ENCODE data around the gene TARDBP. TPM values are rescaled to one million over a fixed set of nuclear protein-coding genes. Genes with fewer than 3 reads are reported as not detected.
"Not testable (repeated sequence)": the region's sequence is repeated elsewhere in the genome, so short reads cannot be mapped to it uniquely, and the experiment has no call there.

Gene TARDBP
- total RNA-seq, 2 experiments from 2014 or later = 186 to 187 TPM

- POLR2A ChIA-PET = no interaction called here
- Mint-ChIP-seq H3K9me3 (no peaks in the 10 kb centered on the region), H3K4me1 (peaks cover 27% of the 10 kb centered on the region), H3K4me3 (no peak overlapping the region), H3K27me3 (no peaks in the 10 kb centered on the region), H3K36me3 (ENCODE audit: low read depth) (peaks cover 64% of the 10 kb centered on the region), H3K27ac (no peak overlapping the region)
- DNase-seq = no peak
- CTCF ChIA-PET = interaction anchor here (1.9 kb wide), 1 partner anchor 18 kb away, joined by 7 read pairs; no protein-coding TSS in a partner anchor
Measured at GRCh38 chr1:11019971-11020370, 7.5 kb downstream of the TARDBP start.

GRCh38 chr1:11023201-11023600 lies 10.7 kb downstream of the TARDBP start:
- Mint-ChIP-seq H3K27ac (no peak overlapping the region), H3K9me3 (no peaks in the 10 kb centered on the region), H3K36me3 (ENCODE audit: low read depth) (peaks cover 67% of the 10 kb centered on the region), H3K27me3 (no peaks in the 10 kb centered on the region), H3K4me3 (no peak overlapping the region), H3K4me1 (peaks cover 16% of the 10 kb centered on the region)
- CTCF ChIA-PET = no interaction called here
- DNase-seq = no peak
- POLR2A ChIA-PET = no interaction called here

GRCh38 chr1:11024154-11024873 lies 11.9 kb downstream of the TARDBP start:
- no peak overlapping the region for H3K27ac Mint-ChIP-seq
- H3K4me3 Mint-ChIP-seq = no peak overlapping the region
- no peaks in the 10 kb centered on the region for H3K9me3 Mint-ChIP-seq
- no peaks in the 10 kb centered on the region for H3K27me3 Mint-ChIP-seq
- peaks cover 57% of the 10 kb centered on the region for H3K36me3 Mint-ChIP-seq (ENCODE audit: low read depth)
- no peak for DNase-seq
- POLR2A ChIA-PET = no interaction called here
- peaks cover 13% of the 10 kb centered on the region for H3K4me1 Mint-ChIP-seq
- CTCF ChIA-PET = interaction anchor here (1.0 to 1.9 kb wide), 2 partner anchors 13 to 20 kb away, joined by 4 to 8 read pairs; no protein-coding TSS in a partner anchor

DNA sequence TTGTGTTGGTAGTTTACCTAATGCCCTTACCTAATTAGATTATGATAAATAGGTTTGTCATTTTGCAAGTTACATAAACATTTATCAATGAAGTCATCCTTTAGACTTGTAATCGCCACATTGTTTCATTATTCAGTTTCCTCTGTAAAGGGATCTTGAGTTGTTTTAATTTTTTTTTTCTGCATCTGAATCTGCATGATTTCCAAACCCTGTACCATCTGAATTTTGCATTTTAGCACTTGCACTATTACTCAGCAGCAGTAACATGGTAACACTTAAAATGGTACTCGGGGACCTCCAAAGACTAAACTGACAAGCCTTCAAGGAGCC lies 12.4 kb downstream of the TARDBP start:
- CTCF ChIA-PET = interaction anchor here (1.0 to 1.9 kb wide), 2 partner anchors 13 to 19 kb away, joined by 4 to 8 read pairs; no protein-coding TSS in a partner anchor
- H3K27me3 Mint-ChIP-seq = no peaks in the 10 kb centered on the region

DNA sequence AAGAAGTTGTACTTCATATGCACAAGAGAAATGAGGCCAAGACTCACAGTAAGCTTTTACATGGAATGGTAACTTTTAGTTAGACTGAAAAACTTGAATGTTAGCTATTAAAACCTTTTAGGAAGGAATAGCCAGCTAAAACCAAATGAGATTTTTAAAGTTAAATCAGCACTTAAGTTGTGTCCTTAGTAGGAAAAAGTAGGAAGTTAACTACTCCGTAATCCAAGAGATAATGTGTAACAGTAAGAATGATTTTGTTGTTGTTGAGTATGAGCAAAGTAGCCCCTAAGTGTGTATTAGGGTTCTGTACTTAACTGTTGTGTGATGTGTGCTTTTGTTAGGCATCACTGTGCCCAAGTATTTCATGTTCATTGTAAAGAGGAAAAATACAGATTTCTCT lies 13.2 kb downstream of the TARDBP start:
- Mint-ChIP-seq H3K27me3 (no peaks in the 10 kb centered on the region), H3K27ac (no peak overlapping the region), H3K4me3 (no peak overlapping the region), H3K4me1 (peaks cover 13% of the 10 kb centered on the region), H3K36me3 (ENCODE audit: low read depth) (peaks cover 55% of the 10 kb centered on the region), H3K9me3 (no peaks in the 10 kb centered on the region)
- POLR2A ChIA-PET = no interaction called here
- CTCF ChIA-PET = interaction anchor here (1.9 kb wide), 1 partner anchor 12 kb away, joined by 8 read pairs; no protein-coding TSS in a partner anchor
- no peak for DNase-seq

More for the DNA sequence above, 12.4 kb downstream of the TARDBP start:
- Mint-ChIP-seq H3K4me1 (peaks cover 13% of the 10 kb centered on the region), H3K4me3 (no peak overlapping the region), H3K9me3 (no peaks in the 10 kb centered on the region), H3K27ac (no peak overlapping the region), H3K36me3 (ENCODE audit: low read depth) (peaks cover 55% of the 10 kb centered on the region)
- no peak for DNase-seq
- POLR2A ChIA-PET = no interaction called here

GRCh38 chr1:11026052-11026451 lies 13.6 kb downstream of the TARDBP start:
- H3K27ac Mint-ChIP-seq = no peak overlapping the region
- CTCF ChIA-PET = interaction anchor here (1.9 kb wide), 1 partner anchor 11 kb away, joined by 8 read pairs; no protein-coding TSS in a partner anchor

DNA sequence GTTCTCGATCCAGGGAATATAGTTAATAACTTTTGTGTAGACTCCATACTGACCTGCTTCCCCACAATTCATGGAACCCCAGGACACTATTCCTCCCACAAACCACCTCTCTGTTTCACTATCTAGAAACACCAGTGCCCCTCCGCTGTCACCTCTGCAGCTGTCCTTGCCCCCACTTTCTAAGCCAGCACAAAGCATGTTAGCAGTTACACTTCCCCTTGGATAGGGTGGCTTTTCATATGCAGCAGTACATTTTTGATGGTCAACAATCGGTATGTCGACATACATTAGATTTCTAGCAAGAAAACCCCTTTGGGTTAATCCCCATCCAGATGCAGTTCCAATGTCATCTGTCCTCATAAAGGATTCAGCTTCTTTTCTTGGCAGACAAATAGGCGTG lies 14.4 kb downstream of the TARDBP start:
- Mint-ChIP-seq H3K4me1 (peaks cover 13% of the 10 kb centered on the region), H3K27ac (peak overlapping the region; percentile 52)
- POLR2A ChIA-PET = no interaction called here

More at GRCh38 chr1:11026052-11026451, 13.6 kb downstream of the TARDBP start:
- Mint-ChIP-seq H3K4me1 (peaks cover 13% of the 10 kb centered on the region), H3K4me3 (no peak overlapping the region), H3K27me3 (no peaks in the 10 kb centered on the region), H3K36me3 (ENCODE audit: low read depth) (peaks cover 56% of the 10 kb centered on the region), H3K9me3 (no peaks in the 10 kb centered on the region)
- POLR2A ChIA-PET = no interaction called here
- DNase-seq = no peak

DNA sequence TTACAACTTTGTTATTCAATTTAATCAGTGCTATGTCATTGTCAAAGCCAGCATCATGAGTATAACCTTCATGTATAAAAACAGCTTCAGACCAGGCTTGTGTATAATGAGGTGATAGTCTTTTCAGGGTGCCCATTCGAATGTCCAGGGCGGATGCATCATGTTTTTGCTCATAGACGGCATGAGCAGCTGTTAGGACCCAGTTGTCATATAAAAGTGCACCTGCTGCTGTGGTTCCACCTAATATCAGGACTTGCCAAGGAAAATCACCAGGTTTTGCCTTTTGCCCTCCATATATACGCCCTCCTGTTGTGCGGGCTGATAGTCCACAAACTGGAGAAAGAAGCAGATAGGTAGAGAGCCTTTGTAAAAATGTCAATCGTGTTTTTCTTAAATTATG lies 14.9 kb downstream of the TARDBP start:
- no peak overlapping the region for H3K27ac Mint-ChIP-seq
- ChIA-PET POLR2A (no interaction called here), CTCF (interaction anchor here (1.0 kb wide), 1 partner anchor 10 kb away, joined by 5 read pairs; no protein-coding TSS in a partner anchor)
- peaks cover 44% of the 10 kb centered on the region for H3K36me3 Mint-ChIP-seq (ENCODE audit: low read depth)
- peaks cover 10% of the 10 kb centered on the region for H3K4me1 Mint-ChIP-seq
- H3K9me3 Mint-ChIP-seq = no peaks in the 10 kb centered on the region
- no peak overlapping the region for H3K4me3 Mint-ChIP-seq
- DNase-seq = no peak
- no peaks in the 10 kb centered on the region for H3K27me3 Mint-ChIP-seq

More for the DNA sequence above, 14.4 kb downstream of the TARDBP start:
- Mint-ChIP-seq H3K27me3 (no peaks in the 10 kb centered on the region), H3K9me3 (no peaks in the 10 kb centered on the region), H3K36me3 (ENCODE audit: low read depth) (peaks cover 48% of the 10 kb centered on the region), H3K4me3 (no peak overlapping the region)
- no peak for DNase-seq
- CTCF ChIA-PET = no interaction called here

DNA sequence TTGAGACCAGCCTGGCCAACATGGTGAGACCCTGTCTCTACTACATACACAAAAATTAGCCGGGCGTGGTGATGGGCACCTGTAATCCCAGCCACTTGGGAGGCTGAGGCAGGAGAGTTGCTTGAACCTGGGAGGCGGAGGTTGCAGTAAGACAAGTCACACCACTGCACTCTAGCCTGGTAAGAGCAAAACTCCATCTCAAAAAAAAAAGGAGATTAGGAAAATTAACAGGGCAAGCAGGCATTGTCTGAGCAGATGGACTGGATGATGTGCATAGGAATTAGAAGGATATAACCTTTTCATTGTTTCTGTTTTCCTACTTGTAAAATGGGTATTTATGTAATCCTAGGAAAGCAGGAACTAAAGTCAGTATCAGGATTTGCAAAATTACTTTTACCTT lies 15.6 kb downstream of the TARDBP start:
- POLR2A ChIA-PET = no interaction called here
- CTCF ChIA-PET = interaction anchor here (1.0 kb wide), 2 partner anchors 10 kb away, joined by 3 to 5 read pairs; no protein-coding TSS in a partner anchor
- Mint-ChIP-seq H3K27me3 (no peaks in the 10 kb centered on the region), H3K4me1 (peaks cover 6% of the 10 kb centered on the region), H3K9me3 (no peaks in the 10 kb centered on the region), H3K27ac (no peak overlapping the region), H3K36me3 (ENCODE audit: low read depth) (peaks cover 38% of the 10 kb centered on the region), H3K4me3 (no peak overlapping the region)
- no peak for DNase-seq

GRCh38 chr1:11030865-11031264 lies 18.4 kb downstream of the TARDBP start:
- H3K36me3 Mint-ChIP-seq (ENCODE audit: low read depth) = peaks cover 22% of the 10 kb centered on the region
- ChIA-PET POLR2A (no interaction called here), CTCF (interaction anchor here (1.0 kb wide), 1 partner anchor 29 kb away, joined by 3 read pairs; the partner anchor contains the start of gene SRM)
- H3K27me3 Mint-ChIP-seq = no peaks in the 10 kb centered on the region
- H3K4me1 Mint-ChIP-seq = no peaks in the 10 kb centered on the region
- no peaks in the 10 kb centered on the region for H3K9me3 Mint-ChIP-seq
- H3K27ac Mint-ChIP-seq = peak overlapping the region; percentile 41
- H3K4me3 Mint-ChIP-seq = no peak overlapping the region
- no peak for DNase-seq

- CTCF ChIA-PET = no interaction called here
- POLR2A ChIA-PET = no interaction called here
- Mint-ChIP-seq H3K4me1 (no peaks in the 10 kb centered on the region), H3K27ac (no peak overlapping the region), H3K4me3 (no peak overlapping the region), H3K36me3 (ENCODE audit: low read depth) (peaks cover 18% of the 10 kb centered on the region), H3K27me3 (no peaks in the 10 kb centered on the region), H3K9me3 (no peaks in the 10 kb centered on the region)
- DNase-seq = no peak
Measured at GRCh38 chr1:11031624-11032262, 19.3 kb downstream of the TARDBP start.

GRCh38 chr1:11037019-11037739 lies 24.7 kb downstream of the TARDBP start:
- not testable (repeated sequence) for H3K9me3 Mint-ChIP-seq; DNase-seq; H3K27me3 Mint-ChIP-seq; H3K27ac Mint-ChIP-seq; H3K4me1 Mint-ChIP-seq; H3K4me3 Mint-ChIP-seq; H3K36me3 Mint-ChIP-seq (ENCODE audit: low read depth)
- ChIA-PET CTCF (interaction anchor here (0.6 to 3.3 kb wide), 44 partner anchors 9 to 1786 kb away, joined by 3 to 20 read pairs (median 4); partner anchors contain the start of genes AGTRAP, FBXO6, MASP2 and MTOR), POLR2A (interaction anchor here (0.6 to 1.0 kb wide), 3 partner anchors 62 to 613 kb away, joined by 3 to 5 read pairs (median 4); partner anchors contain the start of gene EXOSC10)

All from activated CD4-positive, alpha-beta T cell treated with anti-CD3 and anti-CD28 coated beads, Interleukin-2, amount 10 ng/mL, durations not matched to agents 7 days and 5 days (primary cell).